Liver (tissue), 9 donors: ENCODE results near the gene PARP14. TPM values are rescaled to one million over a fixed set of nuclear protein-coding genes. Genes with fewer than 3 reads are reported as not detected.
A peak's percentile ranks its signal among the peaks of the same experiment; 100 is the strongest.

Source experiments
- DNase-seq: peaks from one replicate; pipeline ENCODE4 v3.0.0-alpha.2; 2017; ENCODE audit warnings: low spot score
- H3K27ac ChIP-seq, 2 donors: one replicate each; pipeline ENCODE4 v1.7.0; 2013; ENCODE audit warnings: inconsistent platforms in 2 of 2, low read length in 2 of 2, control low read depth in 1 of 2, low read depth in 1 of 2, mild to moderate bottlenecking in 1 of 2
- H3K27me3 ChIP-seq, 4 donors: one replicate each; pipeline versions ENCODE4 v1.6.1 to v1.7.0; 2013; ENCODE audit warnings: low read length in 3 of 4, inconsistent platforms in 1 of 4, mild to moderate bottlenecking in 1 of 4, moderate library complexity in 1 of 4; ENCODE audit not compliant: control insufficient read depth in 4 of 4, insufficient read depth in 4 of 4
- H3K36me3 ChIP-seq, 4 donors: one replicate each; pipeline versions ENCODE4 v1.6.1 to v1.7.0; 2013; ENCODE audit warnings: low read length in 3 of 4, mild to moderate bottlenecking in 3 of 4, low read depth in 1 of 4, moderate library complexity in 1 of 4; ENCODE audit not compliant: control insufficient read depth in 4 of 4, insufficient read depth in 3 of 4
- H3K4me1 ChIP-seq, 4 donors: one replicate each; pipeline versions ENCODE4 v1.6.1 to v1.7.0; 2013; ENCODE audit warnings: low read length in 3 of 4, mild to moderate bottlenecking in 3 of 4, moderate library complexity in 1 of 4; ENCODE audit not compliant: control insufficient read depth in 4 of 4, insufficient read depth in 4 of 4
- H3K4me3 ChIP-seq, 3 donors: one replicate each; pipeline versions ENCODE4 v1.6.1 to v1.7.0; 2013; ENCODE audit warnings: low read length in 3 of 3, control low read depth in 1 of 3, low read depth in 1 of 3, mild to moderate bottlenecking in 1 of 3
- H3K9ac ChIP-seq, 2 donors: one replicate each; pipeline ENCODE4 v1.7.0; 2013; ENCODE audit warnings: low read length in 2 of 2, mild to moderate bottlenecking in 2 of 2, moderate library complexity in 2 of 2, control low read depth in 1 of 2, low read depth in 1 of 2
- H3K9me3 ChIP-seq, 4 donors: one replicate each; pipeline versions ENCODE4 v1.6.1 to v1.7.0; 2013; ENCODE audit warnings: low read length in 3 of 4; ENCODE audit not compliant: control insufficient read depth in 4 of 4
- EGR1 ChIP-seq, 2 donors: IDR thresholded peaks; 2 replicates each; pipeline ENCODE4 v1.6.1; 2016 to 2018; ENCODE audit warnings: antibody characterized with exemption in 2 of 2, low read depth in 2 of 2
- FOXA1 ChIP-seq: IDR thresholded peaks from 2 replicates; pipeline ENCODE4 v1.6.1; 2016; ENCODE audit warnings: antibody characterized with exemption
- FOXA2 ChIP-seq: IDR thresholded peaks from 2 replicates; pipeline ENCODE4 v1.6.1; 2016; ENCODE audit warnings: antibody characterized with exemption
- GABPA ChIP-seq, 2 donors: IDR thresholded peaks in 1 of 2; conservative IDR thresholded peaks in 1 of 2; 2 replicates each; pipeline ENCODE4 v1.6.1; 2016; ENCODE audit warnings: antibody characterized with exemption in 2 of 2, mild to moderate bottlenecking in 1 of 2, moderate library complexity in 1 of 2
- HNF4A ChIP-seq, 2 donors: conservative IDR thresholded peaks; 2 replicates each; pipeline ENCODE4 v1.6.1; 2016; ENCODE audit warnings: antibody characterized with exemption in 2 of 2, mild to moderate bottlenecking in 2 of 2
- JUND ChIP-seq, 2 donors: IDR thresholded peaks; 2 replicates each; pipeline ENCODE4 v1.6.1; 2016; ENCODE audit warnings: antibody characterized with exemption in 2 of 2
- NR2F2 ChIP-seq: IDR thresholded peaks from 2 replicates; pipeline ENCODE4 v1.6.1; 2016; ENCODE audit warnings: antibody characterized with exemption
- RAD21 ChIP-seq, 2 donors: IDR thresholded peaks; 2 replicates each; pipeline ENCODE4 v1.6.1; 2016; ENCODE audit warnings: antibody characterized with exemption in 2 of 2, mild to moderate bottlenecking in 2 of 2
- RXRA ChIP-seq, 2 donors: IDR thresholded peaks; 2 replicates each; pipeline ENCODE4 v1.6.1; 2017 to 2018; ENCODE audit warnings: antibody characterized with exemption in 2 of 2, mild to moderate bottlenecking in 1 of 2
- SP1 ChIP-seq: IDR thresholded peaks from 2 replicates; pipeline ENCODE4 v1.6.1; 2018; ENCODE audit warnings: antibody characterized with exemption, mild to moderate bottlenecking
- TAF1 ChIP-seq: conservative IDR thresholded peaks from 2 replicates; pipeline ENCODE4 v1.6.1; 2016; ENCODE audit warnings: antibody characterized with exemption, mild to moderate bottlenecking
- YY1 ChIP-seq: IDR thresholded peaks from 2 replicates; pipeline ENCODE4 v1.6.1; 2016; ENCODE audit warnings: antibody characterized with exemption, mild to moderate bottlenecking
- WGBS: extraction: QIAGEN DNeasy Blood & Tissue Kit; methylation state at CpG from one replicate; pipeline ENCODE4 v1.1.7; 2013; 5-methylcytosine and 5-hydroxymethylcytosine counted together
- polyA plus RNA-seq, 2 donors: library from polyadenylated mRNA; stranded (reverse) in 1 of 2; unstranded in 1 of 2; fragments of 200-250 nt in 1 of 2; fragments of >200 nt in 1 of 2; fragmentation: Nextera tagmentation in 1 of 2; extraction: Ambion mirVana in 1 of 2; gene quantifications; one replicate each; pipeline versions ENCODE4 v1.2.1 to v1.2.3, GENCODE V29; 2013 to 2015
- total RNA-seq, 2 donors: library from RNA; depleted of rRNA; stranded (reverse); fragments of >200 nt; gene quantifications; one replicate each; pipeline ENCODE4 v1.2.3, GENCODE V29; 2014
- TF ChIP-seq, protein P1 (sequence below): IDR thresholded peaks from 2 replicates; pipeline ENCODE4 v1.6.1; 2016; ENCODE audit warnings: antibody characterized with exemption
- TF ChIP-seq, protein P2 (sequence below): fragments of 150-350 bp; IDR thresholded peaks from 2 replicates; pipeline ENCODE4 v1.5.1; 2017; ENCODE audit warnings: improper control_type of control experiment, low read depth, low read length; ENCODE audit not compliant: missing input control
- TF ChIP-seq, protein P3 (sequence below): IDR thresholded peaks from 2 replicates; pipeline ENCODE4 v1.6.1; 2016; ENCODE audit warnings: antibody characterized with exemption
- TF ChIP-seq, protein P4 (sequence below): IDR thresholded peaks from 2 replicates; pipeline ENCODE4 v1.6.1; 2016; ENCODE audit warnings: antibody characterized with exemption, mild to moderate bottlenecking
- TF ChIP-seq, protein P5 (sequence below): IDR thresholded peaks from 2 replicates; pipeline ENCODE4 v1.6.1; 2016; ENCODE audit warnings: antibody characterized with exemption
- donor health status: healthy.
- donor health status: healthy.
- donor health status: healthy.
- donor health status: healthy.
- donor health status: healthy.

The PARP14 gene
- total and polyA plus RNA-seq, 4 donors, result 13.1 to 79.7 (median 23.4) TPM

DNA sequence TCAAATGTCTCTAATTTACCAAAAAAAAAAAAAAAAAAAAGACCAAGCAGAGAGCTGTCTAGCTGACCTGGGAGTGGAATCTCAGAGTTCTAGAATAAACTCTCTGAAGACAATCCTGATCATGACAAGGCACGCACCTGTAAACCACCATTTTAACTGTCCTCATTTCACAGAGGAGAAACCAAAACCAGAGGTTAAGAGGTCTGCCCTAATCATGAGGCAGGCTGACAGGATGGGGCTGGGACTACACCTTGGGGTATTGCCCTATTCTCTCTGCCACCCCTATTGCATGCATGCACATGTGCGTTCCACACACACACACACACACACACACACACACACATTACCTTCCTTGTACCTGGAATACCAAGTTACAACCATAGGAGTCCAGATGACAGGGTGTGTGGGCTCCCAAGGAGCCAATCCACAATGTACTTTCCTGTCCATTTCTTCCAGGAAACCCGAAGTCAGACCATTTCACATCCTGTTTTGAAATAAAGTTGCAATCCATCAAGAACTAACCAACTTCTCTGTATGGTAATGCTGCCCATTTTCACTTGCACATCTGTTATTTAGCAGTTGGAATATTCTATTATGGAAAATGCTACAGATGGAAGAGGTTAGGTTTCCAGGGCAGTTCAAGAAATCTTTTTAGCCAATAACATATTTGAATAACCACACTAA lies 78.4 kb downstream of the PARP14 start:
- H3K27me3 ChIP-seq, result no peaks in the 10 kb centered on the region
- DNase-seq, result no peak
- H3K36me3 ChIP-seq, result peaks cover 0 to 2% (median 0%) of the 10 kb centered on the region in 4 donors
- H3K9me3 ChIP-seq, result no peaks in the 10 kb centered on the region
- H3K4me1 ChIP-seq, result peaks cover 0 to 6% (median 2%) of the 10 kb centered on the region in 4 donors
- TF ChIP-seq SP1, result no peak
- TF ChIP-seq RXRA (IDR thresholded peaks at IDR 0.05), result no peak
- TF ChIP-seq YY1, result no peak
- no peak for TF ChIP-seq TAF1
- no peak for TF ChIP-seq RAD21 (IDR thresholded peaks at IDR 0.05)
- TF ChIP-seq GABPA (IDR thresholded peaks at IDR 0.05 in 1 of 2, conservative IDR thresholded peaks at IDR 0.05 in 1 of 2), result no peak
- TF ChIP-seq, protein P1, sequence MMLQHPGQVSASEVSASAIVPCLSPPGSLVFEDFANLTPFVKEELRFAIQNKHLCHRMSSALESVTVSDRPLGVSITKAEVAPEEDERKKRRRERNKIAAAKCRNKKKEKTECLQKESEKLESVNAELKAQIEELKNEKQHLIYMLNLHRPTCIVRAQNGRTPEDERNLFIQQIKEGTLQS, result no peak
- no peak for TF ChIP-seq NR2F2
- TF ChIP-seq FOXA1, result no peak
- TF ChIP-seq, protein P2, sequence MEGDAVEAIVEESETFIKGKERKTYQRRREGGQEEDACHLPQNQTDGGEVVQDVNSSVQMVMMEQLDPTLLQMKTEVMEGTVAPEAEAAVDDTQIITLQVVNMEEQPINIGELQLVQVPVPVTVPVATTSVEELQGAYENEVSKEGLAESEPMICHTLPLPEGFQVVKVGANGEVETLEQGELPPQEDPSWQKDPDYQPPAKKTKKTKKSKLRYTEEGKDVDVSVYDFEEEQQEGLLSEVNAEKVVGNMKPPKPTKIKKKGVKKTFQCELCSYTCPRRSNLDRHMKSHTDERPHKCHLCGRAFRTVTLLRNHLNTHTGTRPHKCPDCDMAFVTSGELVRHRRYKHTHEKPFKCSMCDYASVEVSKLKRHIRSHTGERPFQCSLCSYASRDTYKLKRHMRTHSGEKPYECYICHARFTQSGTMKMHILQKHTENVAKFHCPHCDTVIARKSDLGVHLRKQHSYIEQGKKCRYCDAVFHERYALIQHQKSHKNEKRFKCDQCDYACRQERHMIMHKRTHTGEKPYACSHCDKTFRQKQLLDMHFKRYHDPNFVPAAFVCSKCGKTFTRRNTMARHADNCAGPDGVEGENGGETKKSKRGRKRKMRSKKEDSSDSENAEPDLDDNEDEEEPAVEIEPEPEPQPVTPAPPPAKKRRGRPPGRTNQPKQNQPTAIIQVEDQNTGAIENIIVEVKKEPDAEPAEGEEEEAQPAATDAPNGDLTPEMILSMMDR, result no peak
- TF ChIP-seq EGR1 (IDR thresholded peaks at IDR 0.05; ENCODE audit: low read depth in 2 of 2), result no peak
- TF ChIP-seq, protein P3, sequence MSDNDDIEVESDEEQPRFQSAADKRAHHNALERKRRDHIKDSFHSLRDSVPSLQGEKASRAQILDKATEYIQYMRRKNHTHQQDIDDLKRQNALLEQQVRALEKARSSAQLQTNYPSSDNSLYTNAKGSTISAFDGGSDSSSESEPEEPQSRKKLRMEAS, result no peak
- no peak for TF ChIP-seq FOXA2
- no peak for TF ChIP-seq JUND (IDR thresholded peaks at IDR 0.05)
- TF ChIP-seq, protein P4, sequence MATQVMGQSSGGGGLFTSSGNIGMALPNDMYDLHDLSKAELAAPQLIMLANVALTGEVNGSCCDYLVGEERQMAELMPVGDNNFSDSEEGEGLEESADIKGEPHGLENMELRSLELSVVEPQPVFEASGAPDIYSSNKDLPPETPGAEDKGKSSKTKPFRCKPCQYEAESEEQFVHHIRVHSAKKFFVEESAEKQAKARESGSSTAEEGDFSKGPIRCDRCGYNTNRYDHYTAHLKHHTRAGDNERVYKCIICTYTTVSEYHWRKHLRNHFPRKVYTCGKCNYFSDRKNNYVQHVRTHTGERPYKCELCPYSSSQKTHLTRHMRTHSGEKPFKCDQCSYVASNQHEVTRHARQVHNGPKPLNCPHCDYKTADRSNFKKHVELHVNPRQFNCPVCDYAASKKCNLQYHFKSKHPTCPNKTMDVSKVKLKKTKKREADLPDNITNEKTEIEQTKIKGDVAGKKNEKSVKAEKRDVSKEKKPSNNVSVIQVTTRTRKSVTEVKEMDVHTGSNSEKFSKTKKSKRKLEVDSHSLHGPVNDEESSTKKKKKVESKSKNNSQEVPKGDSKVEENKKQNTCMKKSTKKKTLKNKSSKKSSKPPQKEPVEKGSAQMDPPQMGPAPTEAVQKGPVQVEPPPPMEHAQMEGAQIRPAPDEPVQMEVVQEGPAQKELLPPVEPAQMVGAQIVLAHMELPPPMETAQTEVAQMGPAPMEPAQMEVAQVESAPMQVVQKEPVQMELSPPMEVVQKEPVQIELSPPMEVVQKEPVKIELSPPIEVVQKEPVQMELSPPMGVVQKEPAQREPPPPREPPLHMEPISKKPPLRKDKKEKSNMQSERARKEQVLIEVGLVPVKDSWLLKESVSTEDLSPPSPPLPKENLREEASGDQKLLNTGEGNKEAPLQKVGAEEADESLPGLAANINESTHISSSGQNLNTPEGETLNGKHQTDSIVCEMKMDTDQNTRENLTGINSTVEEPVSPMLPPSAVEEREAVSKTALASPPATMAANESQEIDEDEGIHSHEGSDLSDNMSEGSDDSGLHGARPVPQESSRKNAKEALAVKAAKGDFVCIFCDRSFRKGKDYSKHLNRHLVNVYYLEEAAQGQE, result no peak
- TF ChIP-seq HNF4A (conservative IDR thresholded peaks at IDR 0.05), result no peak
- TF ChIP-seq, protein P5, sequence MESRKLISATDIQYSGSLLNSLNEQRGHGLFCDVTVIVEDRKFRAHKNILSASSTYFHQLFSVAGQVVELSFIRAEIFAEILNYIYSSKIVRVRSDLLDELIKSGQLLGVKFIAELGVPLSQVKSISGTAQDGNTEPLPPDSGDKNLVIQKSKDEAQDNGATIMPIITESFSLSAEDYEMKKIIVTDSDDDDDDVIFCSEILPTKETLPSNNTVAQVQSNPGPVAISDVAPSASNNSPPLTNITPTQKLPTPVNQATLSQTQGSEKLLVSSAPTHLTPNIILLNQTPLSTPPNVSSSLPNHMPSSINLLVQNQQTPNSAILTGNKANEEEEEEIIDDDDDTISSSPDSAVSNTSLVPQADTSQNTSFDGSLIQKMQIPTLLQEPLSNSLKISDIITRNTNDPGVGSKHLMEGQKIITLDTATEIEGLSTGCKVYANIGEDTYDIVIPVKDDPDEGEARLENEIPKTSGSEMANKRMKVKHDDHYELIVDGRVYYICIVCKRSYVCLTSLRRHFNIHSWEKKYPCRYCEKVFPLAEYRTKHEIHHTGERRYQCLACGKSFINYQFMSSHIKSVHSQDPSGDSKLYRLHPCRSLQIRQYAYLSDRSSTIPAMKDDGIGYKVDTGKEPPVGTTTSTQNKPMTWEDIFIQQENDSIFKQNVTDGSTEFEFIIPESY, result no peak
- 80% methylated on average over 3 of the region's 3 CpGs for WGBS
- H3K4me3 ChIP-seq, result no peak overlapping the region
- peak overlapping the region in 1 of 2 donors; percentile 23 for H3K27ac ChIP-seq
- no peak overlapping the region for H3K9ac ChIP-seq
